ENCODE data around the gene MICAL1.
A peak's percentile ranks its signal among the peaks of the same experiment; 100 is the strongest.
"Not testable (repeated sequence)": the region's sequence is repeated elsewhere in the genome, so short reads cannot be mapped to it uniquely, and the experiment has no call there.

Gene MICAL1

DNA sequence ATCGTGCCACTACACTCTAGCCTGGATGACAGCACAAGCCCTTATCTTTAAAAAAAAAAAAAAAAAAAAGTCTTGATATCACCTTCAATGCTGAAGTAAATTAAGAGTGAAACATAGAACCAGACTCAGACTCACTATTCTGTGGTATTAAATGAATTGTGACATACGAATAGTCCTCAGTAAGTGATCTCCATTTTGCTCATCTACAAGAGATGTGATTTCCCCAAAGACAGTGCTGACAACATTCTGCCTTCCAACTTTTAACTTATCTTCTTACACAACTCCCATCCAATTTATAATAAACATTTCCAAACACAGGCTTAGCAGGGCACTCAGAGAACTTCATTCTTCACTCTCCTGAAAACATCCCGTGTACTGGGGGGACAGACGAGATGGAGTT, 19.4 kb upstream of the MICAL1 start:
- no peak for DNase-seq

GRCh38 chr6:109473120-109473519, 17.5 kb upstream of the MICAL1 start:
- no peak for DNase-seq

GRCh38 chr6:109472132-109472995, 16.8 kb upstream of the MICAL1 start:
- DNase-seq, result no peak

GRCh38 chr6:109471105-109471810, 15.7 kb upstream of the MICAL1 start:
- DNase-seq, result no peak

DNA sequence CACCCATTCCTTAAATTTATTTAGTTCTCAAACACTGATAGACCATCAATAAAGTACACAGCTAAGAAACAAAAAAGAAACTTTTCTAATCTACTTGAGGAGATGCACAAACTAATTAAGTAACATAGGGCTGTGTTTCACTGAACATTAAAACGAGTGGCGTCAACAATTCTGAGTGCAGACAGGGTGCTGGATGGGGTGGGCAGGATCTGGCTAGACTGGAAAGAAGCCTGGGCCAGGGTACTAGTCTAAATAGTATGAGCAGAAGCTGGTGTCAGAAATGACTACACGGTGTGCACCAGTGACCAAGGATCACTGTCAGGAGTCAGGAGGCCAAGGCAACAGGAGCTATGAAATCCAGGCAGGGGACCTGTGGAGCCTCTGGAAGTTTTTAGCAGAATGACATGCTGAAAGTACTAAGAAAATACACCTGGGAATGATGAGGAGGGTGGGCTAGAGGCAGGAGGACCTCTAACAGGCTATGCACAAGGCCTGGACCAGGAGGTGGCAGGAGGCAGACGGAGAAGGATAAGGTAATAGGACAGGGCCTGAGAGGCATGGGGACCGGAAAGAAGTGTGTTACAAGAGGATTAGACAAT, 14.1 kb upstream of the MICAL1 start:
- DNase-seq, result no peak

DNA sequence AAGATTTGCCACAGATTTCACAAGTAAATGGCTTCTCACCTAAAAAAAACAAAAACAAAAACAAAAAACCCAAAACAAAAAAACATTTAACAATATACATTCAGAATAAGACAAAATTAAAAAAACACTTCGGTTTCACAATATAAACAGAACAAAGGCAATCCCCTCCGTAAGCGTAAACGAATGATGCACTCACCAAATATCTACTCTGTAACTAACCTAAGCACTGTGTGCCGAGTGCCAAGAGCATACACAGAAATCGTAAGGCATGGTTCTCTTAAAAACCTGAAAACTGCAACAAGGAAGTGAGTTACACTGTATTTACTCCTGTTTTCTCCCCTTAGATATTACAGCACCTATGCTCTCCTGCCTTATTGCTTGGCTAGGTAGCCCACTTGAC, 12.1 kb upstream of the MICAL1 start:
- no peak for DNase-seq

DNA sequence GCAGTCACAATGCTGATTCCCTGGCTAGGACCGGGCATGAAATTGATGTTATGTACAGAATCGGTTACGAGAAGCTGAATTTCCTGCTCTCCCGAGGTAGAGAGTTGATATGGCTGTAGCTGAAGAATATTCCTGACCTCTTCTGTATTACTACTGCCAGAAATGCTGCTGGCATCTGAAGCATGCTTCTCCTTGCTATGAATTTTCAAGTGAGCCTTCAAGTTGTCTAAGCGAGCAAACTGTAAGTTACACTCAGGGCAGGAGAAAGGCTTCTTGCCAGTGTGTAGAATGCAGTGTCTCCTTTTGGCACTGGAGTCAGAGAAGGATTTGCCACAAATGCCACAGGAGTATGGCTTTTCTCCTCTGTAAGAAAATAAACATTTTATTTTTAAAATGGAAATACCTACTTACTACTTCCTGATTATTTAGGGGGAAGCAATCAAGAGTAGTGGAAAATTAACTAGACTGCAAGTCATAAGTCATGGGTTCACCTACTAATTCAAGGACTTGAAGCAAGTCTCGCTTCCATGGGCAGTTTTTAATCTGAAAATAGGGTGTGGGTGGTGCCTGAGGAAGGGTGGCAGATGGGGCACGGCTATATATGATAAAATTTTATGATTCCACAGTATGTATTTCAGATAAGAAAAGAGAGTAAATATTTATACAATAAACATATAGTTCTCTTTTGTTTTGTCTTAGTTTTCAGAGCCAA, 10.8 kb upstream of the MICAL1 start:
- no peak for DNase-seq

DNA sequence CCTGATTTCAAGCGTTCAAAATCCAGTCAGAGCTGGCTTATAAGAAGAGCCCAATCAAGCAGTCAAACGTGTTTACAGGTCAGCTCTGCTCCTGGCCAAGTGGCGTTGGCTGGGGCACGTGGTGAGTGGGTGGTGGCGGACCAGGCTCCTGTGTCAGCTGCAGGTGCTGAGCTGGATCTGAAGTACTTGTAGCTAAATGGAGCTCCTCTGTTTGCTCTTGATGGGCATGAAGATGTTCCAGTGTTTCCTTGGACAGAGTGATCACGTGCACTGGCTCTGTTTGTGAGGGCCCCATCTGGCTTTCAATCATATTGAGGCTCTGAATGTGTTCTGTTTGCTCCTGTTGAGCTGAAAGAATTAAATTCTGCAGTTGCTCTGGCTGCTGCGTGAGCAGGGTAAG, 10.2 kb upstream of the MICAL1 start:
- no peak for DNase-seq

- DNase-seq, result no peak
These were observed 6.4 kb upstream of the MICAL1 start for GRCh38 chr6:109461733-109462526.

- DNase-seq, result not testable (repeated sequence)
These were observed 5.6 kb upstream of the MICAL1 start for GRCh38 chr6:109461205-109461604.

- no peak for DNase-seq
These were observed 4.7 kb upstream of the MICAL1 start for GRCh38 chr6:109460161-109460829.

DNA sequence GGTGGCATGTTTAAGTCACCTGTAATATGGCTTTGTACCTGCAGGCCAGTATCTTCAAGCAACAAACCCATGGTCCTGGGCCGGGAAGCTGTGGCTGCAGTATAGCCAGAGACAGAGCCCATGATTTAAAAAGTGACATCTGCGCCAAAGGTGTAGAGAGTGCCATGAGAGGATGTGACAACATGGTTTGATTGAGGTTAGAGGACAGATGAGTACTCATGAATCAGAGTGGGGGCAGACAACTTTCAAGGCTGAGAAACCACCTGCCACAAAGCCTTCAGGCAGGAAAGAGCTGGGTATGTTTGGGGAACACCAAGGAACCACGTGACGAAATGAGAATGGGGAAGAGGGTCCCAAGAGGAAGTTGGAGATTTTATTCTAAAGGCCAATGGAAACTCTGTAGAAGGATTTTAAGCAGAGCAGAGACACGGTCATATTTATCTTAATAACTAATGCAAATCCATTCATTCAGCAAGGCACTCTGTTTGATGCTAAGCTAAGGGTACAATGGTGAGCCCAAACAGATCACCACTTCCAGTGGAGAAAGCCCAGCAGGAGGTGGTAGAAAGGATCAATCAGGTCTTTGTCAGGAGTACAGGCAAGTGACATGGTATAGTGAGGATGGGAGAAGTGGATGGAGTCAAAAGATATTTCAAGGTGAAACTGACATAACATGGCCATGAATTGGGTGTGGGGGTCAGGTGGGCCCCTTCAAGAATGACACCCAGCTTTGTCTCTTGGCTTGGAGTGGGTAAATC, 3.4 kb upstream of the MICAL1 start:
- DNase-seq, result peak in 1 of 2 donors; percentile 39

- DNase-seq, result no peak
These were observed 2.0 kb upstream of the MICAL1 start for GRCh38 chr6:109457562-109457996.

- no peak for DNase-seq
These were observed 1.4 kb upstream of the MICAL1 start for GRCh38 chr6:109456710-109457561.

DNA sequence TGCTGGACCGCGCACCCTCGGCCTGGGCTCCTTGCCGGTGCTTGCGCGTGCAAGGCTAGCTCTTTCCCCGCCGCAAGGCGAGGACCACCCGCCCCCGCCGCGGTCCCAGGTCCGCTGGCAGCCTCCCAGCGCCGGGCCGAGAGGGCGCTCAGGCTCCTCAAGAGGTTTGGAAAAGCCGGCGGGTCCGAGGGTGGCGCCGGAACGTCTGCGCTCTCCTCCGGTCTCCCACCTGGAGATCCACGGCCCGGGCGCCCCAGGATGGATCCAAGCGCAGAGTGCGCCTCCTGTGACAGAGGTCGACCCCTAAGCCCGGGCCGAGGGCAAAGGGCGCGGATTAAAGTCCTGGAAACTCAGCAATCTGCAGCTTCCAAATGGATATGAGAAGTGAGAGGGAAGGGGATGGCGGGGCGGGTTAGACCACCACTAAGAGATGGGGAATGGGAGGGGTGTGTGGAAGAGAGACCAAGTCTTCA, 575 bp upstream of the MICAL1 start:
- no peak for DNase-seq

GRCh38 chr6:109454496-109455436, 806 bp downstream of the MICAL1 start:
- peak; percentile 36 to 46 for DNase-seq

DNA sequence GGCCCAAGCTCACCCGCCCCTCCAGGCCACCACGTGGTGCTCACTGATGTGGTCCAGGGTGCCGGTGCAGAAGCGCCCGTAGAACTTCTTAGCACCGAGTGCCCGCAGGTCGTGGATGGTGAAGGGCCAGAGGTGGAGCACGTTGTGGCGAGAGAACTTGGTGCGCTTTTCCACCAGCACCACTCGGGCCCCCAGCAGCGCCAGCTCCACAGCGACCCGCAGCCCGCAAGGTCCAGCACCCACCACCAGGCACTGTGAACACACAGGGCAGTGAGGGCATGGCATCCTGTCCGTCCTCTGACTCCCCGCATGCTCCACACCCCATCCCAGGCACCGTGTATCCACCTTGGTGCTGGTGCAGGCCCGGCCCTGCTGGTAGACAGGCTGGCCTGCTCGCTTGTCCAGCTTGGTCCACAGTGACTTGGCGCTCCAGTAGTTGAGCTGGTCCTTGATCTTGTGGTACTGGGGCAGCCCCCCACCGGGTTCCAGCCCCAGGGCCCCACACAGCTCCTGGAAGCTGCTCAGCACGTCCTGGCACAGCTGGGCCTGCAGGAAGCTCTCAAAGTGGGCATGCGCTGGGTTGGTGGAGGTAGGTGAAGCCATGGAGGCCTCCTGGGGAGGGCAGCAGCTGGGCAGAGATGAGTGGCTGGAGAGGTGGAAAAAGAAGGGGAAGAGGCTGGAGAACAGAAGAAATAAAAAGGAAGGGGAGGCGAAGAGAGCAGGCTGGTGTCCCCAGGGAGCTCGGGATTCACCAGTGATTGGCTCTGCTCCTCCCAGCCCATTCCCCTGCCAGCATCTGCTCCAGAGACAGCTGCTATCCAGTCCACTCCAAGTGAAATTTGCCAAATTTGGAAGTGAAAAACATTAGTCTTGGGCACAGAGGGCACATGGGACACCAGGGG, 1.7 kb downstream of the MICAL1 start:
- no peak for DNase-seq

Measured in stimulated activated CD4-positive, alpha-beta T cell treated with anti-CD3 and anti-CD28 coated beads, Interleukin-2, amount 100 ng/mL, for 48 hours (primary cell).